ENCODE data around the gene YPEL4.

YPEL4 gene

GRCh38 chr11:57601297-57601696, 48.4 kb downstream of the YPEL4 start:
- in situ Hi-C loops (cut with HindIII; ENCODE audit: low pct_ligation_motif_present, low pct_unique_long_range_greater_than_20kb, low sequenced_read_pairs) = no loop called here
- DNase-seq = no peak

DNA sequence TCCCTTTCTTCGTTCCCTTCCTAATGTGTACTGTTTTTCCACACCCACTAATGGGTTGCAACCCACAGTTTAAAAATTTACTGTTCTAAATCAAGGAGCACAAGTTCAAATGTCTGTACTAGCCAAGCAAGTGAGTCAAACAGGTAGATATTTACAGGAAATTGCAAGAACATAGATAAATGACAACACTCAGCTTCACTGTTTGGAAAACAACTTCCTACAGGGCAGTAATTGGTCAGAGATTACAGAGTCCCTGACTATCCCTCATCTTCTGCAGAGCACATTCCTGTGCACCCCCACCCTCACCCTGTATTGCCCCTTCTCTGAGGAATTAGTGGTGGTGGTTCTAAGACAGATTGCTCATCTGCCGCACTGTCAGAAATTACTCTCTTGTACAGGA, 50.3 kb downstream of the YPEL4 start:
- DNase-seq = no peak
- in situ Hi-C loops (cut with HindIII; ENCODE audit: low pct_ligation_motif_present, low pct_unique_long_range_greater_than_20kb, low sequenced_read_pairs) = no loop called here

DNA sequence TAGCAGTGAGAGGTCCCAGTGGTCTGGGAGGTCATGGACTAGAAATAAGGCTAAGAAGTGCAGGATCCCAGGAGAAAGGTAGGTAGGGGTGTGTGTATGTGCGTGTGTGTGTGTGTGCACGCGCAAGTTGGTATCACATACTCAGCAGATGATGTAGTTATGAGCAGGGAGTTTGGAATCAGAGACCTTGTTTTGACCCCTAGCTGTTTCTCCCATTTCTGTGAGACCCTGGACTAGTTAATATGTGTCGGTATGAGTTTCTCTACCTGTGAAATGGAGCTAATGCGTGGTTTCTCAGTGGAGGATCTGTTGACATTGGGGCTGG, 50.9 kb downstream of the YPEL4 start:
- in situ Hi-C loops (cut with HindIII; ENCODE audit: low pct_ligation_motif_present, low pct_unique_long_range_greater_than_20kb, low sequenced_read_pairs) = no loop called here
- no peak for DNase-seq

GRCh38 chr11:57597916-57598830, 51.5 kb downstream of the YPEL4 start:
- in situ Hi-C loops (cut with HindIII; ENCODE audit: low pct_ligation_motif_present, low pct_unique_long_range_greater_than_20kb, low sequenced_read_pairs) = no loop called here

GRCh38 chr11:57597461-57597915, 52.2 kb downstream of the YPEL4 start, which contains the start of gene SERPING1:
Gene SERPING1, plus strand, starts transcription at chr11:57597685. Its CDS starts 586 bp downstream, at chr11:57598271.
- in situ Hi-C loops (cut with HindIII; ENCODE audit: low pct_ligation_motif_present, low pct_unique_long_range_greater_than_20kb, low sequenced_read_pairs) = no loop called here
- no peak for DNase-seq

More at GRCh38 chr11:57597916-57598830, 51.5 kb downstream of the YPEL4 start:
- DNase-seq = peak; percentile 43

GRCh38 chr11:57596266-57596885, 53.3 kb downstream of the YPEL4 start:
- no peak for DNase-seq
- in situ Hi-C loops (cut with HindIII; ENCODE audit: low pct_ligation_motif_present, low pct_unique_long_range_greater_than_20kb, low sequenced_read_pairs) = no loop called here
